Central memory CD4-positive, alpha-beta T cell (primary cell): ENCODE results near the gene RNF114.
"Not testable (repeated sequence)": the region's sequence is repeated elsewhere in the genome, so short reads cannot be mapped to it uniquely, and the experiment has no call there.

Experiments
- DNase-seq: peaks from one replicate; pipeline ENCODE4 v3.0.0; 2022
- total RNA-seq, 3 experiments: gene quantifications; one replicate each; lab custom pipeline; 2026; lab: John Stamatoyannopoulos, UW

RNF114 gene, protein sequence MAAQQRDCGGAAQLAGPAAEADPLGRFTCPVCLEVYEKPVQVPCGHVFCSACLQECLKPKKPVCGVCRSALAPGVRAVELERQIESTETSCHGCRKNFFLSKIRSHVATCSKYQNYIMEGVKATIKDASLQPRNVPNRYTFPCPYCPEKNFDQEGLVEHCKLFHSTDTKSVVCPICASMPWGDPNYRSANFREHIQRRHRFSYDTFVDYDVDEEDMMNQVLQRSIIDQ
- total RNA-seq = 80.1 to 111 (median 97.4) reads per million in 3 experiments

DNA sequence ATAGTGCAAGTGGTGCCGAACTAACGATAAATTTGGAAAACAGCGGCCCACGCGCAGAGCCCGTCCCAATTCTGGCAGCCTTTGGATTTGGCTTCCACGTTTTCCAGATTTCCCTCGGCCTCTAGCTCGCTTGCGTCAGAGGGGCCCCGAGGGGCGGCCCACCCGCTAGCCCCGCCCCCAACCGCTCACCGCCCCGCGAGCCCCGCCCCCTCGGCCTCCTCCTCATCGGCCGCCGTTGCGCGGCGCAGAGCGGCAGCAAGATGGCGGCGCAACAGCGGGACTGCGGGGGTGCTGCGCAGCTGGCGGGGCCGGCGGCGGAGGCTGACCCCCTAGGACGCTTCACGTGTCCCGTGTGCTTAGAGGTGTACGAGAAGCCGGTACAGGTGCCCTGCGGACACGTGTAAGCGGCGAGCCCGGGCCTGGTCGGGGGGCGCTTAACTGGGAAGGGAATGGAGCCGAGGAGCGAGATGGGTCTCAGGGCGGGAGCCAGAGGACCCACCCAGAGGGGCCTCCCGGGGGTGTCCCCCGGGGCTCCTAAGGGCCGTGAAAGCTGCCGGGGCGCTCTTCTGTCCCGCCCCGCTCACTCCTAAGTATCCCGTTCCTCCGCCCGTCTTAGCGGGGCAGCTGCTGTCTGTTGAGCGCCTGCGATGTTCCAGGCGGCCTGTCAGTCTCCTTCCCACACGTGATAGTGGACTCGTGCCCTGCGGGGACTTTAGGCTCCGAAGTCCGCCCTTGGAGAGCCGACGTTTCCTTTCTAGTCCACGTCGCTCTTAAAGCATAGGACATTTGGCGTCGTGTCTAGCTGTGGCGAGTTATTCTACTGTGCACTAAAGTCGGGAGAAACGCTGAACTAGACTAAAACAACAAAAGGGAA is at the start of gene RNF114:
Gene RNF114, plus strand, starts transcription at position 245 of the 874 bp plus-strand sequence. Its CDS starts 16 bp downstream, at position 261.
- peak; percentile 83 for DNase-seq

DNA sequence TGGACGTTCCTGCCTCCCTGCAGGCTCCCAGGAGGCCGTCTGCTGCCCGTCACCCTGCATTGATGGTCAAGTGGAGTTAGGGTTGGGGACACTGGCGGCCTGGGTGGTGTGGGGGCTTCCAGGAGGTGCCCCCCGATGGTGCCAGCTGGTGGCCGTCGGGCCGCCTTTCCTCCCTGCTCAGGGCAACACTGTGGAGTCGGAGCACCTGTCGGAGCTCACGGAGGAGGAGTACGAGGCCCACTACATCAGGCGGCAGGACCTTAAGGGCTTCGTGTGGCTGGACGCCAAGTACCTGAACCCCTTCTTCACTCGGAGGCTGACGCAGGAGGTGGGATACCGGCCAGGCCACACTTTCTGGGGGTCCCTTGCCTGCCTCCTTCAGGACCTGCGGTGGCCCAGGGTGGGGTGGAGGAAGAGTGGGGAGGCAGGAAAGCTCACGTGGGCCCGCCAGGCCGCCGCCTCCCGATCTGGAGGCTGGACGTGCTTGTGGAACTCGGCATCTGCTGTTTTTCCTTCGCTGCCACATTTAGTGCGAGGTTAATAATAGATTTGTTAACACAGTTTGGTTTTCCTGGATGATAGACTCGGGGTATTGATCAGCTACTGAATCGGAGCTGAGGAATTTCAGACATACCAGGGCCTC is 49.5 kb upstream of the RNF114 start:
- no peak for DNase-seq

DNA sequence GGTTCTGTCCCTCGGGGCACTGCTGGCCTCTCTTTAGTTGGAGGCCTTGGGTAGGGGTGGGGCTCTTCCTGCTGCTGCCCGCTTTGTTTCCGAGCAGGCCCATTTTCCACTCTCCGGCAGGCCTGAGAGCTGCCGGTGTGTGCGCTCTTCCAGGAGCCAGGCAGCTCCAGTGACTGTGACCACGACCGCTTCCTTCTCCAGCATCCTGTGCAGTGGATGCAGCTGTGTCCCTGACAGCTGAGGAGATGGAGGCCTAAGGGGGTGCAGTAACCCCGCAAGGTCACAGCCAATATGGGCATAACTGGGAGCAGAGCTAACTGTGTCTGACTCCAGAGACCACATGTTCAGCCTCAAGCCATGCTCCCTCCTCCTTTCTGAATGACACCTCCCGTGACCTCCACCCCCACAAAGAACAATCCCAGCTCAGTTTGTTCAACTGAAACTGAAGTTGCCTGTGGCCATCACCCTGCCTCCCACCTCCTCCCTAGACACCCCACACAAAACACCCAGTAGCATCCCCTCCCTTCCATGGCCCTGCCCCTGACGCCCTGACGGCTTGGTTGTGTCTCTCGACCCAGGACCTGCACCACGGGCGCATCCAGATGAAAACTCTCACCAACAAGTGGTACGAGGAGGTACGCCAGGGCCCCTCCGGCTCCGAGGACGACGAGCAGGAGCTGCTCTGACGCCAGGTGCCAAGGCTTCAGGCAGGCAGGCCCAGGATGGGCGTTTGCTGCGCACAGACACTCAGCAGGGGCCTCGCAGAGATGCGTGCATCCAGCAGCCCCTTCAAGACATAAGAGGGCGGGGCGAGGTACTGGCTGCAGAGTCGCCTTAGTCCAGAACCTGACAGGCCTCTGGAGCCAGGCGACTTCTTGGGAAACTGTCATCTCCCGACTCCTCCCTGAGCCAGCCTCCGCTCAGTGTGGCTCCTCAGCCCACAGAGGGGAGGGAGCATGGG is 48.7 kb upstream of the RNF114 start:
- DNase-seq = no peak

DNA sequence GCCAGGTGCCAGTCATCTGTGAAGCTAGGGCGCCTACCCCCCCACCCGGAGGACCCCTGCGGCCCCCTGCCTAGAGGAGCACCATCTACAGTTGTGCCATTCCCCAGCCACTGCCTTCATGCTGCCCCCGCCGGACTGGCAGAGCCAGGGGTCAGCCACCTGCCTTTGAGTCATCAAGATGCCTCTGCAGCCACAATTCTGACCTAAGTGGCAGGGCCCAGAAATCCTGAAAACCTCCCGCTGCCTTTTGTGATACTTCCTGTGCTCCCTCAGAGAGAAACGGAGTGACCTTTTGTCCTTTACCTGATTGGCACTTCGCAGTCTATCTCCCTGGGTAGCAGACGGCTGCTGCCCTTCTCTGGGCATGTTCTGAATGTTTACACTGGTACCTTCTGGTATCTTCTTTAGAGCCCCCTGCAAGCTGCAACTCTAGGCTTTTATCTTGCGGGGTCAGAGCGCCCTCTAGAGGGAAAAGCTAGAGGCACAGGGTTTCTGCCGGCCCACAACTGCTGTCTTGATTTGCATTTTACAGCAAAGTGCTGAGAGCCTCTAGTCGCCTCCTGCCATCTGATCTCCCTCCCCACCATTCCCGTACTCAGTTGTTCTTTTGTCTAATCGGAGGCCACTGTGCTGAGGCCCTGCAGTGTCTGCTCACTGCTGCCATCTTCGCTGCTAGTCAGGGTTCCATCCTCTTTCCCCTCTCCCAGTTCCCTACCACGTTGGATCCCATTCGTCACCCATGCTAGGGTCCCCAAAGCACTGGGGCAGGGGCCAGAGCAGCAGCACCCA is 47.8 kb upstream of the RNF114 start:
- DNase-seq = peak; percentile 28

DNA sequence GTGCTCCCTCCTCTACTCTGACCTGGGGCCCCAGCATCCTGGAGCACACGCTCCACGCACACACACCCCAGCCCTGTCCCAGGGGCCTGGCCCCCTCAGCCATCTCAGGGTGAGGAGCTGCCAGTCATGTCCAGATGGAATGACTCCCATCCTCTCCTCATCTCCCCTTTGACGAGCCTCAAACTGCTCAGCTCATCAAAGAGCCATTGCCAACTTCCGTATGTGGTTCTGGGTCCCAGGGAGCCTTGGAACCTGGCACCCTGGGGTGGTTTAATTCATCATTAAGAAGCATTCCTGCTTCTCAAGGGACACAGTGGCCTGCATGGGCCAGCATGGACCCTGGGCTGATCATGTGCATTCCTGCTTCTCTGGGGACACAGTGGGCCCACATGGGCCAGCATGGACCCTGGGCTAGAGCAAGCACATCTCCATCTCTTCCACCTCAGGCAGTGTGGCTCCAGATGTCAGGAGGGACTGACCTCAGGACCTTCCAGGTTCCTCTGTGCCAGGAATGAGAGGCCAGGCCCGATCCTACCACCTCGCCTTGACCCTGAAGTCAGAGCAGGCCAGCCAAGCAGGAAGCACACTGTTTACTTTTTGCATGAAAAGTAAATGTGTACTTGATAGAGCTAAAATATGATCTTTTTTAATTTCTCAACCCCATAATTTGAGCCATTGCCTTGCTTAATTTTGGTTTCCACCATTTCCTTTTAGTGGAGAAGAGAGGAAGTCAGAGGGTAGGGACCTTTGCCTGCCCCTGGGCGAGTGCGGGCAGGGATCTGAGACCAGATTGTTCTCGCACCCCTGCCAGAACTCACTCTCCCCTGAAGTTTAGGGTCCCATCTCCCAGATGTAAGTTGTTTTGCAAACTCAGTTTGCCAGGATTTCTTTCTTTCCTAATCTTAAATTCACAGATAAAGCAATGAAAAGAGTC is 46.9 kb upstream of the RNF114 start:
- no peak for DNase-seq

DNA sequence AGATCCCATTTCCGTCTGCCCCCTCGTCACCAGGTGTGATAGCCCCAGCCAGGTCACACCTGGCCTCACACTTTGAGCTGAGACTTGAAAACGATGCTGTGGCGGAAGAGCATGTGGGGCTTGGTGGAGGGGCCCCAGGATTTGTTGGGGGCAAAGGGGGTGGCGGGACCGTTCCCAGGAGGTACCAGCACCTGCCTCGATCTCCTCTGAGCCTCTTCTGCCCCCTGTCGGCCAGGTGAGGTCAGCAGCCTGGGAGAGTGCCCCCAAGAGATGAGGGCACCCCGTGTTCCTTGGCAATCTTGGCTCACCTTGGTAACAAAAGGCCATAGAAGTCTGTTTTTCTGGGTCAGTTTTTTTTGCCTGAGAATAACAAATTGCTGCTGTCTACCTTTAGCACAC is 46.3 kb upstream of the RNF114 start:
- DNase-seq = no peak

DNA sequence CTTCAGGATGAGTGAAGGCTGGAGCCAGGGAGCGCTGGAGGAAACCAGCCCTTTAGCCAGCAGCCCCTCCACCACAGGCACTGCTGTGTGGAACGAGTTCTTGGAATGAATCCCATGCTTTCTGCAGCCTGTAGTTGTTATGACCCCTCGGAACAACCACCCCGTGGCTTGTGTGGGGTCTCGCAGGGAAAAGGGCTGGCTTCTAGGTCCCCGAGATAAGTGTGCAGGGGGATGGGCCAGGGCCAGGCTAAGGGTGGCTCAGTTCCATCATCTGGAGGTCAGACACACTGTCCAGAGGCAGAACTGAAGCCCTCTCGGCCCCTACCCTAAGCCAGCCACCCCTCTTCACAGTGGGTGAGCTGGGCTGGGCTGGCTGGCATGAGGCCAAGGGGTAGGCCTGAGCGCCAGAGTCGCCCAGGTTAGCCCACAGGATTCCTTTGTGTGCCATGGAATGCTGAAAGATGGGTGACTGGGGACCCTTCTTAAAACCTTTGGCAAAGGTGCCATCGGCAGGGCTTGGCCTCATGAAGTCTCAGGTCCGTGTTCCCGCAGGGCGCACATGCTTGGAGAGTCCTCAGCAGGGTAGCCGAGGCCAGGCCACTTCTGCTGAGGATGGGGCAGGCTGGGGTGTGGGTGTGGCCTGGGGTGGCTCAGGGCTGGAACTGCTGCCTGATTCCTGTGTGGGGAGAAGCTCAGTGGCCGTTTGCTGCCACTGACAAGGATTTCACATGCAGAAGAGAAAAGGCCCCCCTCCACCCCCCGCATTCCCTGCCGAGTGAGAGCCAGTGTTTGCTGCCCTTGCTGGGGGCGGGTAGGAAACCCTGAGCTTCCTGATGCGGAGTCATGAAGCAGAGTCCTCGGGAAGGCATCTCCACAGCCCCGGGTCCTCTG is 45.5 kb upstream of the RNF114 start:
- DNase-seq = no peak

DNA sequence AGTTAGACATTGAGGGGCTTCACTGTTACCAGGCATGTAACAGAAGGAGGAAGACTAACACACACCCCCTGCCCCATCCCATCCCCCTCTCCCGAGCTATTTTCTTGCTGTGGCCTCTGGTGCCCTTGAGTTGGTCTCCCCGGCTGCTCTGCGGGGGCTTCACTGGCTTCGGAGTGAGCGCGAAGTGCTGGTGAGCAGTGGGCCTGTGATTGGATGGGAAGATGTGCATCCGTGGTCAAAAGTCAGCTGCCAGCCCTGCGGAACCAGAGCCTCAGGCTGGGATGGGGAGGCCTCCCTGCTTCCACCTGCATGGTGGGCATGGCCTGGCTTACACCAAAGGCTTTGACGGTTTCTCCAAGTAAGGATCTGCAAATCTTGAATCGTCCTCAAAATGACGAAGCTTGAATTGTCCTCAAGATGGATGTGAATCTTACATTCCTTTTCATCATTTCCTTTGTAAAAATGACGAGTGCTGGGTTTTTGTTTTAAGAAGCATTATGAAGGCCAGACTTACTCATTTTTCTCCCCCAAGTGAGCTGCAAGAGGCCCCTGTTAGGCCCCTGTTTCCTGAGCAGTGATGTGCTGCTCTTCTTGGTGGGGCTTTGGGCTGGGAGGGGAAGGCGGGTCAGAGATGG is 44.6 kb upstream of the RNF114 start:
- DNase-seq = no peak

DNA sequence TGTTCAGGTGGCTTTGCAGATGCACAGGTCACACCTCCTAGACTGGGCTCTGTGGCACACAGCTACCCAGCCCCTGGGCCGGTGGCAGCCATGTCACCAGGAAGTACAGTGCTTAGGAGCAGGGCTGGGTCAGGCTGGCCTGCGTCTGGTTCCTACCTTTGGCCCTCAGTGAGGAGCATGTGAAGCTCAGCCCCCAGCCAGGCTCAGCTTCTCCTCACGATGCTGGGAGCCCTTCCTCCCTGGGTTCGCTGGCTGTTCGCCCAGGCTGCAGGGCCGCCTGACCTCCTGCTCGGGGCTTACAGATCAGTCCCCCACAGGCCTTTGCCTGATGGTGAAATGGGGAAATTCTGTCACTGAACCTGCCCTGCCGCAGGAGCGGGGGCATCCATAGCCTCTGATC is 43.9 kb upstream of the RNF114 start:
- DNase-seq = no peak

DNA sequence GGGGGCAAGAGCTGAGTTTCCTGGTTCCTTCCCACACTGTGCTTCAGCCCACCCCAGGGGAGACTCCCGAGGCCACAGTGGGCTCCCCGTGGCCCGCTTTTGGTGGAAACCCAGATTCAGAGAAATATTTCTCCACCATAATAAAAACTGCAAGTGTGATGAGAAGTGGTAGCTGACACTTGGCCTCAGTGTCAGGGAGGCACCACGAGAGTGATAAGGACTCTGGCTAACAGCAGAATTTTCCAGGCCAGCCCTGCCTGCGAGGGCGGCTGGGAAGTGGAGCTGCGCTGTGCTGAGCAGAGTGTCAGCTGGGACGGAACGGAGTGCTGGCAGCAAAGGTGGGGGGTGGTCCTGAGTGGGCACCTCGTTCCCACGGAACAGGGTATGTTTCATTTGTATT is 43.4 kb upstream of the RNF114 start:
- no peak for DNase-seq

DNA sequence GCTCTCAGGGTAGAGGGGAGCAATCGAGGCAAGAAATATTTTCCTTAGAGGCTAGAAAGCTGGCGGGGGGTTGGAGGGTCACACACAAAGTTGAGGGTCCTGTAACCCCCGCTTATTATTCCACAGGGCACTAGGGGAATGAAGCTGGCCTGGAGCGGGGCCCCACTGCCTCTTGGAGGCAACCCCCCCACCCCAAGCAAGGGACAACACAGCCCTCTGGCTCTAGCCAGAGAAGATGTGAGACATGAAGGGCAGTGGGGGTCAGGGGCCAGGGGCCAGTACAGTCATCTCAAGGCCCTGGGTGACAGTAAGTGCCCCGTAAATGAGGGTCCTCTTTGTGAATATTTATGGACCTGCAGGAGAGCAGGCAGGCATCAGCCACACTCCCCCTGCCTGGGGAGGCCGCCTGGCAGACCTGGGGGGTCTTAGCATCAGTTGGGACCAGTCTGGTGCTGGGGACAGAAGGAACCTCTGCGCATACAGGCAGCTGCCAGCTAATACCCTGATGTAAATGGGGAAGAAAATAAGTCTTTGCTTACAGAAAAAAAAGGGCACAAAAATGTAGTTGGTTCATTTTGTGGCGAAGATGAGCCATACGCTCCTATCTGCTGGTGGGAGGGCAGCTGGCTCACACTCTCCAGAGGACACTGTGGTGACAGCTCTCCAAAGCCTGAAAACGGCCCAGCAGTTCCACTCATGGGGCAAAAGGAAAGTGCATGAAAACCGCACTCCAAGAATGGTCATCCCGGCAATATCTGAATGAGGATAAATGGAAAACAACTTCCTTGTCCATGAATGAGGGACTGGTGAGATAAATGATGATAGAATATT is 42.7 kb upstream of the RNF114 start:
- DNase-seq = no peak

DNA sequence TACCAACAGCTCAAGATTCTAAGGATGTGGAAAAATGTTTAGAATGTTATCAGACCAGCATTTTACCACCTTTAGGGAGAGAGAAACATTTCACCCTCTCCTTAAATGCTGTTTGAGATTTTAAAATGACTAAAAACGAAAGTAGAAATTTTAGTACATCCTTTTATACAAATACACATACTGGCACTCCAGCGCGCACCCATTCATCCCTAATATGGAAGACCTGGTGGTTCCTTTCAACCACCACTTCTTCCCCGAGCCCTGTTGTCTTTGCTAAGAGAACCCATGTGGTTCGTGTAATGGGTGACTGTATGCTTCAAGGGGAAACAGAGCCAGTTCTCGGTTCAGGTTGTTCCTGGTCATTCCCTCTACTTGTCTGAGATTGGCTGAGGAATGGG is 42.1 kb upstream of the RNF114 start:
- no peak for DNase-seq

DNA sequence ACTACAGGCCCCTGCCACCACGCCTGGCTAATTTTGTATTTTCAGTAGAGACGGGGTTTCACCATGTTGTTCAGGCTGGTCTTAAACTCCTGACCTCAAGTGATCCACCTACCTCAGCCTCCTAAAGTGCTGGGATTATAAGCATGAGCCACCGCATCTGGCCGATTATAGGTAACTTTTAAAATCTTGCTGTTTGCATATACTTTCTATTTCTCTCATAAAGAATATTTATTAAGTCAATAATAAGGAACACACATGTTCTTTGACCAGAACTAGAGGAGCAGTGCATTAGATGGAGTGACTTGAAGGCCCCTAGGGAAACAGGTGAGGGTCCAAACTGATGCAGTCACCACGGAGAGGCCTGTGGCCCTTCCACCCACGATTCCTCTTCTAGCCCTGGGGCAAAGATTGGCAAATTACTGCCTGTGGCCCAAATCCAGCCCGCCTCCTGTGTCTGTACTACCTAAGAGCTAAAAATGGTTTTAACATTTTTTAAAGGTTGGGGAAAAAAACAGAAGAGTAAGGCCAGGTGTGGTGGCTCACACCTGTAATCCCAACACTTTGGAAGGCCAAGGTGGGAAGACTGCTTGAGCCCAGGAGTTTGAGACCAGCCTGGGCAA is 40.6 kb upstream of the RNF114 start:
- not testable (repeated sequence) for DNase-seq

DNA sequence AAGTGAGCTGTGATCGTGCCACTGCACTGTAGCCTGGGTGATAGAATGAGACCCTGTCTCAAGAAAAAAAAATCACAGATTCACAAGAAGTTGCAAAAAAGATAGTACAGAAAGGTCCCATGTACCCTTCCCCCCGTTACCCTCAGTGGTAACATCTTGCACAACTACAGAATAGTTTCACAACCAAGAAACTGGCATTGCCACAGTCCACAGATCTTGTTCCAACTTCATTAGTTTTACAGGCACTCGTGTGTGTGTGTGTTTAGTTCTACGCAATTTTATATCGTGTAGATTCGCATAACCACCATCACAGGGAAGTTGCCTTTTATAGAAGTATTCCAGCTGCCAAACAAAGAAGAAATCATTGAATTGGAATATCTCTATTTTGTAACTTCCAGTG is 40.0 kb upstream of the RNF114 start:
- DNase-seq = no peak

DNA sequence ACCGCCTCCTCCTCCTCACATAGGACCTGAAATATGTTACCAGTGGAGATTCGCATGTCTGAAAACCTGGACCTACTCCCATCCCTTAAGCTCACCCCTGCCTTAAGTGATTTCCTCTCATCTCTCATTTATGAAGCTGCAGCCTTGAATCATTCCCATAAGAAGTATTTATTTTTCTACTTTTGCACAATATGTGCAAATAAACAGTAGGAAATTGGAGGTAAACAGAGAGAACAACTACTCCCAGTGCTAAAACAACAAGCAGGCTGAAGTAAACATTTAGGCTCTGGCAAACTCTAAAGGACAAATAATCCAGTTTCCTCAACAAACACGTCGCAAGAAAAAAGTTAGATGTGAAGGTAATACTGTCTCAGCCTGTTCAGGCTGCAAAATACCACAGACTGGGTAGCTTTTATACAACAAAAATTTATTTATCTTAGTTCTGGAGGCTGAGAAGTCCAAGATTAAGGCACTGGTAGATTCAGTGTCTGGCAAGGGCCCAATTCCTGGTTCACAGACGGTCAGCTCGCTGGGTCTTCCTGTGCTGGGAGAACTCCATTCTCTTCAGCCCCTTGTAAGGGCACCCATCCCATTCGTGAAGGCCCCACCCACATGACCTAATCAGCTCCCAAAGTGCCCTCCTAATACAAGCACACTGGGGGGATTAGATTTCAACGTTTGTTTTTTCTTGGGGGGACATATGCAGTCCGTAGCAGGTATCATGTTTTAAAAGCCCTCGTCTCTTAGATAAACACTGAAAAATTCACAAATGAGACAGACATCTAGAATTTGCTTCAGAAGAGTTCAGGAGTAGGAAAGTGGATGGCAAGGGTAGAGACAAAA is 36.4 kb upstream of the RNF114 start:
- no peak for DNase-seq

DNA sequence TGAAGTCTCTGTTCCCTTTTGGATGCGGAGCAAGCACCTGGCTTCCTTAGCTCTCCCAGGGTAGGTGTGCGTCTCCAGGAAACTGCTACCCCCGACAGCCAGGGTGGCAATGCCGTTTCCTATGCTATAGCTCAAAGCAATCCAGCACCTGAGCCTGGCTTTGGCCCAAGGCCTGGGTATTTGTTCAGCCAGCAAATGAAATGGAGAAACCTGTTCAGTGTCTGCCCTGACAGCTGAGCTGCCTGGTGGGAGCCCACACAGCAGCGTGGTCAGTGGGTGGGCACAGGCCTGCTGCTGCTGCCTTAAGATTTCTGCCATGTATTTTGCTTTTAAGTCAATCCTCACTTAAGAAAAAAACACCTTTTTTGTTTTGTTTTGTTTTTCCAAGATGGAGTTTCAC is 34.6 kb upstream of the RNF114 start:
- DNase-seq = no peak
